SH-SY5Y (cell line): Measurements from ENCODE around the gene DPCD.

Experiments
- GATA2 ChIP-seq: IDR thresholded peaks from 2 replicates; pipeline ENCODE4 v1.6.1; 2011; ENCODE audit warnings: mild to moderate bottlenecking, low read depth, low read length
- GATA3 ChIP-seq: IDR thresholded peaks from 2 replicates; pipeline ENCODE4 v1.6.1; 2011; ENCODE audit warnings: low read depth, mild to moderate bottlenecking, low read length, moderate library complexity

- TF ChIP-seq GATA2 (no peak), GATA3 (no peak)
Observed at GRCh38 chr10:101571271-101571925, 16.7 kb upstream of the DPCD start.
